K562 (cell line): ENCODE data around the gene DAO. TPM values are rescaled to one million over a fixed set of nuclear protein-coding genes. Genes with fewer than 3 reads are reported as not detected.

Source experiments
- ASH1L ChIP-seq: fragments of 450-650 bp; IDR thresholded peaks from 2 replicates; pipeline ENCODE4 v1.6.1; 2018; ENCODE audit warnings: borderline replicate concordance, mild to moderate bottlenecking, low read depth; ENCODE audit not compliant: partially characterized antibody
- BACH1 ChIP-seq: fragments of 200-800 bp; sonication (Bioruptor generic); IDR thresholded peaks from 2 replicates; pipeline ENCODE4 v1.6.1; 2016; ENCODE audit warnings: missing genetic modification characterization, missing compliant biosample characterization
- CEBPB ChIP-seq: fragments of 450-650 bp; IDR thresholded peaks from 2 replicates; pipeline ENCODE4 v1.6.1; 2016; ENCODE audit warnings: missing genetic modification characterization, missing compliant biosample characterization
- DNMT1 ChIP-seq: fragments of 450-650 bp; IDR thresholded peaks from 2 replicates; pipeline ENCODE4 v1.6.1; 2016; ENCODE audit warnings: antibody characterized with exemption, mild to moderate bottlenecking
- ESRRA ChIP-seq: fragments of 450-650 bp; IDR thresholded peaks from 2 replicates; pipeline ENCODE4 v1.6.1; 2014; ENCODE audit warnings: low read depth, mild to moderate bottlenecking, moderate library complexity, borderline replicate concordance
- FIP1L1 ChIP-seq: fragments of 200-400 bp; formaldehyde crosslinking; IDR thresholded peaks from 2 replicates; pipeline ENCODE4 v1.6.1; 2018; ENCODE audit warnings: mild to moderate bottlenecking, low read depth, low read length; ENCODE audit not compliant: poor library complexity, severe bottlenecking
- FUS ChIP-seq: fragments of 200-400 bp; formaldehyde crosslinking; optimal IDR thresholded peaks from 2 replicates; pipeline ENCODE3; 2017; ENCODE audit warnings: low read depth, low read length
- HMG20B ChIP-seq: fragments of 250-450 bp; sonication (Bioruptor Pico); IDR thresholded peaks from 2 replicates; pipeline ENCODE4 v1.5.0; 2021; ENCODE audit warnings: mild to moderate bottlenecking
- HNRNPLL ChIP-seq: fragments of 200-400 bp; formaldehyde crosslinking; IDR thresholded peaks from 2 replicates; pipeline ENCODE4 v1.6.1; 2017; ENCODE audit warnings: low read length, low read depth, mild to moderate bottlenecking; ENCODE audit not compliant: poor library complexity, severe bottlenecking
- KLF1 ChIP-seq: fragments of 450-650 bp; IDR thresholded peaks from 2 replicates; pipeline ENCODE4 v1.6.1; 2016; ENCODE audit warnings: missing genetic modification characterization, missing compliant biosample characterization
- KLF6 ChIP-seq: fragments of 250-450 bp; sonication (Bioruptor Pico); IDR thresholded peaks from 2 replicates; pipeline ENCODE4 v1.4.0; 2020; ENCODE audit warnings: mild to moderate bottlenecking, moderate library complexity, borderline replicate concordance
- PHB ChIP-seq: fragments of 250-450 bp; sonication (Bioruptor Pico); IDR thresholded peaks from 2 replicates; pipeline ENCODE4 v1.5.0; 2021
- PHF21A ChIP-seq: fragments of 450-650 bp; IDR thresholded peaks from 2 replicates; pipeline ENCODE4 v1.6.1; 2017; ENCODE audit warnings: low read depth, borderline replicate concordance
- SAFB2 ChIP-seq: fragments of 200-400 bp; formaldehyde crosslinking; IDR thresholded peaks from 2 replicates; pipeline ENCODE4 v1.6.1; 2018; ENCODE audit warnings: borderline replicate concordance, low read length, low read depth, moderate library complexity; ENCODE audit not compliant: severe bottlenecking
- SMAD4 ChIP-seq: fragments of 250-450 bp; sonication (Bioruptor Pico); conservative IDR thresholded peaks from 2 replicates; pipeline ENCODE4 v1.8.0; 2021; ENCODE audit warnings: inconsistent platforms, mild to moderate bottlenecking, moderate library complexity
- SMARCA5 ChIP-seq: fragments of 450-650 bp; IDR thresholded peaks from 2 replicates; pipeline ENCODE4 v1.6.1; 2016
- SREBF2 ChIP-seq: sonication (generic); formaldehyde crosslinking; IDR thresholded peaks from 2 replicates; pipeline ENCODE4 v1.4.0; 2020; ENCODE audit warnings: mild to moderate bottlenecking, missing genetic modification reagents
- TARDBP ChIP-seq: fragments of 450-650 bp; IDR thresholded peaks from 2 replicates; pipeline ENCODE4 v1.6.1; 2016
- TBL1XR1 ChIP-seq, 2 experiments: IDR thresholded peaks; 2 replicates each; pipeline ENCODE4 v1.6.1; 2012; ENCODE audit warnings: improper control_type of control experiment in 2 of 2, low read length in 2 of 2, mild to moderate bottlenecking in 1 of 2
- TCF3 ChIP-seq: sonication (generic); formaldehyde crosslinking; IDR thresholded peaks from 2 replicates; pipeline ENCODE4 v1.4.0; 2020; ENCODE audit warnings: mild to moderate bottlenecking, missing genetic modification reagents
- ZNF143 ChIP-seq: sonication (generic); formaldehyde crosslinking; IDR thresholded peaks from 2 replicates; pipeline ENCODE4 v1.9.0; 2022; ENCODE audit warnings: mild to moderate bottlenecking, missing genetic modification reagents
- ZNF146 ChIP-seq: IDR thresholded peaks from one replicate; pipeline ENCODE4 v1.6.1; 2018; ENCODE audit warnings: missing compliant biosample characterization; ENCODE audit not compliant: unreplicated experiment
- ZNF584 ChIP-seq: fragments of 200-800 bp; sonication (Bioruptor generic); IDR thresholded peaks from 2 replicates; pipeline ENCODE4 v1.6.1; 2016; ENCODE audit warnings: low read depth, mild to moderate bottlenecking, missing genetic modification characterization, missing compliant biosample characterization
- ZNF830 ChIP-seq: fragments of 250-450 bp; sonication (Bioruptor Pico); IDR thresholded peaks from 2 replicates; pipeline ENCODE4 v1.5.0; 2021; ENCODE audit warnings: mild to moderate bottlenecking
- polyA plus RNA-seq, 8 experiments: library from polyadenylated mRNA; depleted of rRNA in 4 of 8; stranded (reverse) in 5 of 8; unstranded in 3 of 8; fragments of >200 nt; fragmentation: Nextera tagmentation in 2 of 8; fragmentation: Illumina TruSeq in 1 of 8; extraction: Ambion mirVana in 2 of 8; extraction: Trizol in 1 of 8; gene quantifications; 2 replicates each; pipeline versions ENCODE4 v1.2.1 to v1.2.3, GENCODE V29; 2011 to 2014; ENCODE audit warnings: inconsistent platforms in 1 of 8, missing spikeins in 1 of 8
- total RNA-seq, 7 experiments: library from RNA; depleted of rRNA in 6 of 7; stranded (reverse); fragments of >200 nt in 6 of 7; fragmentation: Illumina TruSeq in 2 of 7; extraction: Trizol in 2 of 7; gene quantifications; 2 replicates each; pipeline versions ENCODE4 v1.2.1 to v1.2.3, GENCODE V29; 2011 to 2021; ENCODE audit warnings: low replicate concordance in 1 of 7
- TF ChIP-seq, protein P1 (sequence below): sonication (generic); formaldehyde crosslinking; IDR thresholded peaks from 2 replicates; pipeline ENCODE4 v1.8.1; 2023; ENCODE audit warnings: mild to moderate bottlenecking, missing genetic modification reagents
- TF ChIP-seq, protein P2 (sequence below): fragments of 250-450 bp; sonication (Bioruptor Pico); IDR thresholded peaks from 2 replicates; pipeline ENCODE4 v1.4.0; 2020; ENCODE audit warnings: mild to moderate bottlenecking, moderate library complexity

Gene DAO
- total and polyA plus RNA-seq, 9 of the 15 experiments (the other 6 are each of a cell fraction or from before 2014, with no cell fraction given), result not detected

GRCh38 chr12:108855284-108856169 lies 24.4 kb upstream of the DAO start (continued):
- TF ChIP-seq ZNF143 (CRISPR knock-in tag) (no peak), ZNF146 (CRISPR knock-in tag) (no peak), SAFB2 (no peak), HMG20B (CRISPR knock-in tag) (no peak), SREBF2 (no peak), BACH1 (tag) (no peak), PHF21A (peak; percentile 79; the same call in 1 of the 2 replicates), KLF1 (tag) (no peak), TBL1XR1 (IDR thresholded peaks at IDR 0.05; ENCODE audit: low read length in 2 of 2) (peak; percentile 81 to 99; a peak in 3 of 4 replicates), ZNF584 (CRISPR knock-in tag) (0 out of 2 replicates have a peak, but pooled peaks have one; percentile 29), ZNF830 (CRISPR knock-in tag) (no peak), HNRNPLL (peak; percentile 17), DNMT1 (no peak), TCF3 (peak; percentile 96), KLF6 (CRISPR knock-in tag) (no peak), CEBPB (tag) (peak; percentile 88), ASH1L (no peak), SMAD4 (peak; percentile 100), PHB (no peak), FIP1L1 (no peak), FUS (no peak), TARDBP (no peak), ESRRA (no peak), SMARCA5 (0 out of 2 replicates have a peak, but pooled peaks have one; percentile 14)
- TF ChIP-seq, protein P1, sequence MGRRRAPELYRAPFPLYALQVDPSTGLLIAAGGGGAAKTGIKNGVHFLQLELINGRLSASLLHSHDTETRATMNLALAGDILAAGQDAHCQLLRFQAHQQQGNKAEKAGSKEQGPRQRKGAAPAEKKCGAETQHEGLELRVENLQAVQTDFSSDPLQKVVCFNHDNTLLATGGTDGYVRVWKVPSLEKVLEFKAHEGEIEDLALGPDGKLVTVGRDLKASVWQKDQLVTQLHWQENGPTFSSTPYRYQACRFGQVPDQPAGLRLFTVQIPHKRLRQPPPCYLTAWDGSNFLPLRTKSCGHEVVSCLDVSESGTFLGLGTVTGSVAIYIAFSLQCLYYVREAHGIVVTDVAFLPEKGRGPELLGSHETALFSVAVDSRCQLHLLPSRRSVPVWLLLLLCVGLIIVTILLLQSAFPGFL (CRISPR knock-in tag), result no peak
- TF ChIP-seq, protein P2, sequence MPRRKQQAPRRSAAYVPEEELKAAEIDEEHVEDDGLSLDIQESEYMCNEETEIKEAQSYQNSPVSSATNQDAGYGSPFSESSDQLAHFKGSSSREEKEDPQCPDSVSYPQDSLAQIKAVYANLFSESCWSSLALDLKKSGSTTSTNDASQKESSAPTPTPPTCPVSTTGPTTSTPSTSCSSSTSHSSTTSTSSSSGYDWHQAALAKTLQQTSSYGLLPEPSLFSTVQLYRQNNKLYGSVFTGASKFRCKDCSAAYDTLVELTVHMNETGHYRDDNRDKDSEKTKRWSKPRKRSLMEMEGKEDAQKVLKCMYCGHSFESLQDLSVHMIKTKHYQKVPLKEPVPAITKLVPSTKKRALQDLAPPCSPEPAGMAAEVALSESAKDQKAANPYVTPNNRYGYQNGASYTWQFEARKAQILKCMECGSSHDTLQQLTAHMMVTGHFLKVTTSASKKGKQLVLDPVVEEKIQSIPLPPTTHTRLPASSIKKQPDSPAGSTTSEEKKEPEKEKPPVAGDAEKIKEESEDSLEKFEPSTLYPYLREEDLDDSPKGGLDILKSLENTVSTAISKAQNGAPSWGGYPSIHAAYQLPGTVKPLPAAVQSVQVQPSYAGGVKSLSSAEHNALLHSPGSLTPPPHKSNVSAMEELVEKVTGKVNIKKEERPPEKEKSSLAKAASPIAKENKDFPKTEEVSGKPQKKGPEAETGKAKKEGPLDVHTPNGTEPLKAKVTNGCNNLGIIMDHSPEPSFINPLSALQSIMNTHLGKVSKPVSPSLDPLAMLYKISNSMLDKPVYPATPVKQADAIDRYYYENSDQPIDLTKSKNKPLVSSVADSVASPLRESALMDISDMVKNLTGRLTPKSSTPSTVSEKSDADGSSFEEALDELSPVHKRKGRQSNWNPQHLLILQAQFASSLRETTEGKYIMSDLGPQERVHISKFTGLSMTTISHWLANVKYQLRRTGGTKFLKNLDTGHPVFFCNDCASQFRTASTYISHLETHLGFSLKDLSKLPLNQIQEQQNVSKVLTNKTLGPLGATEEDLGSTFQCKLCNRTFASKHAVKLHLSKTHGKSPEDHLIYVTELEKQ (CRISPR knock-in tag), result no peak
